NCI-H2227 (cell line): ENCODE data around the gene COMT.
"Not testable (repeated sequence)": the region's sequence is repeated elsewhere in the genome, so short reads cannot be mapped to it uniquely, and the experiment has no call there.

Experiments used
- DNase-seq: peaks from one replicate; lab custom pipeline; 2025; ENCODE audit not compliant: unreplicated experiment; lab: John Stamatoyannopoulos, UW

The COMT gene

GRCh38 chr22:19907902-19908301 lies 33.7 kb upstream of the COMT start:
- not testable (repeated sequence) for DNase-seq

GRCh38 chr22:19909350-19910179 lies 32.0 kb upstream of the COMT start:
- DNase-seq: peak; percentile 87

- DNase-seq: no peak
Observed at GRCh38 chr22:19910180-19910744, 31.3 kb upstream of the COMT start.

GRCh38 chr22:19911540-19912270 lies 29.9 kb upstream of the COMT start:
- no peak for DNase-seq

- DNase-seq: no peak
Observed at GRCh38 chr22:19912271-19912999, 29.1 kb upstream of the COMT start.

GRCh38 chr22:19913337-19913936 lies 28.1 kb upstream of the COMT start:
- no peak for DNase-seq

GRCh38 chr22:19914201-19914943 lies 27.2 kb upstream of the COMT start:
- no peak for DNase-seq

- no peak for DNase-seq
Observed at GRCh38 chr22:19915287-19915954, 26.2 kb upstream of the COMT start.

GRCh38 chr22:19916006-19916405 lies 25.6 kb upstream of the COMT start:
- DNase-seq: no peak

GRCh38 chr22:19916941-19917340 lies 24.6 kb upstream of the COMT start:
- no peak for DNase-seq

GRCh38 chr22:19917389-19918138 lies 24.0 kb upstream of the COMT start:
- no peak for DNase-seq

- DNase-seq: no peak
Observed at GRCh38 chr22:19918332-19919106, 23.1 kb upstream of the COMT start.

- DNase-seq: no peak
Observed at GRCh38 chr22:19919701-19920363, 21.7 kb upstream of the COMT start.

- DNase-seq: no peak
Observed at GRCh38 chr22:19921544-19922081, 20.0 kb upstream of the COMT start.

- no peak for DNase-seq
Observed at GRCh38 chr22:19923914-19924513, 17.6 kb upstream of the COMT start.

GRCh38 chr22:19926028-19926427 lies 15.5 kb upstream of the COMT start:
- DNase-seq: not testable (repeated sequence)

- no peak for DNase-seq
Observed at GRCh38 chr22:19927696-19928095, 13.9 kb upstream of the COMT start.
